Endodermal cell (in vitro differentiated cells): ENCODE data around the gene TTLL11. TPM values are rescaled to one million over a fixed set of nuclear protein-coding genes. Genes with fewer than 3 reads are reported as not detected.
A peak's percentile ranks its signal among the peaks of the same experiment; 100 is the strongest.

ENCODE experiments used
- DNase-seq: peaks from one replicate; pipeline ENCODE4 v3.0.0-alpha.2; 2017
- H3K27ac ChIP-seq: 2 replicates; pipeline ENCODE4 v1.5.1; 2013; ENCODE audit warnings: mild to moderate bottlenecking, low read depth, low read length, moderate library complexity
- H3K27me3 ChIP-seq: 2 replicates; pipeline ENCODE4 v1.6.1; 2013; ENCODE audit warnings: mild to moderate bottlenecking, low read length, moderate library complexity; ENCODE audit not compliant: insufficient read depth, control insufficient read depth, poor library complexity, severe bottlenecking
- H3K36me3 ChIP-seq: 2 replicates; pipeline ENCODE4 v1.7.0; 2013; ENCODE audit warnings: mild to moderate bottlenecking, low read length, moderate library complexity; ENCODE audit not compliant: control insufficient read depth, insufficient read depth
- H3K4me1 ChIP-seq: one replicate; pipeline ENCODE4 v1.7.0; 2013; ENCODE audit warnings: low read length; ENCODE audit not compliant: control insufficient read depth, insufficient read depth
- H3K4me3 ChIP-seq: 2 replicates; pipeline ENCODE4 v1.5.1; 2013; ENCODE audit warnings: mild to moderate bottlenecking, low read length, moderate library complexity
- H3K9ac ChIP-seq: 2 replicates; pipeline ENCODE4 v1.6.1; 2013; ENCODE audit warnings: mild to moderate bottlenecking, low read length, moderate library complexity; ENCODE audit not compliant: poor library complexity, severe bottlenecking; ENCODE audit errors: extremely low read depth
- H3K9me3 ChIP-seq: 2 replicates; pipeline ENCODE4 v1.6.1; 2013; ENCODE audit warnings: mild to moderate bottlenecking, low read length, moderate library complexity; ENCODE audit not compliant: control insufficient read depth
- H3K27ac Mint-ChIP-seq: 2 replicates; pipeline ENCODE4 v1.8.0; 2020; ENCODE audit warnings: mixed read lengths
- H3K27me3 Mint-ChIP-seq: 2 replicates; pipeline ENCODE4 v1.8.0; 2021; ENCODE audit warnings: mild to moderate bottlenecking, mixed read lengths; ENCODE audit not compliant: insufficient read depth
- H3K36me3 Mint-ChIP-seq: 2 replicates; pipeline ENCODE4 v1.8.0; 2020; ENCODE audit warnings: low read depth, mixed read lengths
- H3K4me1 Mint-ChIP-seq: 2 replicates; pipeline ENCODE4 v1.8.0; 2020; ENCODE audit warnings: mixed read lengths
- H3K4me3 Mint-ChIP-seq: 2 replicates; pipeline ENCODE4 v1.8.0; 2020; ENCODE audit warnings: mild to moderate bottlenecking, moderate library complexity, mixed read lengths
- H3K9me3 Mint-ChIP-seq: 2 replicates; pipeline ENCODE4 v1.8.0; 2020; ENCODE audit warnings: mild to moderate bottlenecking, mixed read lengths
- WGBS, 2 experiments: methylation state at CpG; one replicate each; pipeline versions ENCODE4 v1.1.5 to v1.1.7; 2013; ENCODE audit warnings: missing lambda C conversion rate in 2 of 2, mixed read lengths in 1 of 2; ENCODE audit not compliant: insufficient coverage in 1 of 2, insufficient read length in 1 of 2; 5-methylcytosine and 5-hydroxymethylcytosine counted together
- total RNA-seq, 2 donors: library from RNA; stranded (reverse); fragmentation: NEBNext Ultra II Directional in 1 of 2; extraction: Animal tissue kit (Norgen Biotek cat#: 25700) in 1 of 2; gene quantifications; 2 replicates in 1 of 2; 3 replicates in 1 of 2; pipeline ENCODE4 v1.2.1, GENCODE V29; 2021
- TF ChIP-seq, protein P1 (sequence below): fragments of 200-600 bp; sonication (generic); conservative IDR thresholded peaks from 2 replicates; pipeline ENCODE4 v1.5.0; 2021; ENCODE audit warnings: antibody characterized with exemption, mild to moderate bottlenecking

TTLL11 gene
- total RNA-seq, 2 donors from 2014 or later, result 0.68 TPM; not detected in 1

DNA sequence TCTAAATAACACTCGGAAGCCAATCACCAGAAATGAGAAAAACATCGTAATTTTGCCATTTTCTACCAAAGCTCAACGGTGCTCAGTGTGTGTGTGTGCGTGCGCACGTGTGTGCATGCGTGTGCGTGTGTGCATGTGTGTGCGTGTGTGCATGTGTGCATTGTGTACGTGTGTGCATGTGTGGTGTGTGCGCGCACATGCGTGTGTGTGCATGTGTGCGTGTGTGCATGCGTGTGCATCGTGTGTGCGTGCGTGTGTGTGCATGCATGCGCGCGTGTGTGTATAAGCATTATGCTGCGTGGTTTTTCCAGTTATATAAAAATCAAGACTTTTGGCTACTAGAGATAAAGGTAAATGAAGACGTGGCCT, 276.7 kb downstream of the TTLL11 start:
- Mint-ChIP-seq H3K4me3 (no peak overlapping the region), H3K27me3 (peaks cover 63% of the 10 kb centered on the region), H3K4me1 (peaks cover 26% of the 10 kb centered on the region), H3K36me3 (no peaks in the 10 kb centered on the region), H3K9me3 (no peaks in the 10 kb centered on the region), H3K27ac (no peak overlapping the region)
- H3K36me3 ChIP-seq, result no peaks in the 10 kb centered on the region
- peaks cover 83% of the 10 kb centered on the region for H3K27me3 ChIP-seq
- WGBS, 2 experiments, result 88 to 98% methylated on average over 8 to 23 of the region's 23 CpGs
- no peaks in the 10 kb centered on the region for H3K9me3 ChIP-seq
- DNase-seq, result no peak
- no peak overlapping the region for H3K27ac ChIP-seq
- no peak overlapping the region for H3K9ac ChIP-seq
- H3K4me1 ChIP-seq, result peaks cover 3% of the 10 kb centered on the region
- TF ChIP-seq, protein P1, sequence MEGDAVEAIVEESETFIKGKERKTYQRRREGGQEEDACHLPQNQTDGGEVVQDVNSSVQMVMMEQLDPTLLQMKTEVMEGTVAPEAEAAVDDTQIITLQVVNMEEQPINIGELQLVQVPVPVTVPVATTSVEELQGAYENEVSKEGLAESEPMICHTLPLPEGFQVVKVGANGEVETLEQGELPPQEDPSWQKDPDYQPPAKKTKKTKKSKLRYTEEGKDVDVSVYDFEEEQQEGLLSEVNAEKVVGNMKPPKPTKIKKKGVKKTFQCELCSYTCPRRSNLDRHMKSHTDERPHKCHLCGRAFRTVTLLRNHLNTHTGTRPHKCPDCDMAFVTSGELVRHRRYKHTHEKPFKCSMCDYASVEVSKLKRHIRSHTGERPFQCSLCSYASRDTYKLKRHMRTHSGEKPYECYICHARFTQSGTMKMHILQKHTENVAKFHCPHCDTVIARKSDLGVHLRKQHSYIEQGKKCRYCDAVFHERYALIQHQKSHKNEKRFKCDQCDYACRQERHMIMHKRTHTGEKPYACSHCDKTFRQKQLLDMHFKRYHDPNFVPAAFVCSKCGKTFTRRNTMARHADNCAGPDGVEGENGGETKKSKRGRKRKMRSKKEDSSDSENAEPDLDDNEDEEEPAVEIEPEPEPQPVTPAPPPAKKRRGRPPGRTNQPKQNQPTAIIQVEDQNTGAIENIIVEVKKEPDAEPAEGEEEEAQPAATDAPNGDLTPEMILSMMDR, result no peak
- no peak overlapping the region for H3K4me3 ChIP-seq

GRCh38 chr9:121815546-121816448, 277.3 kb downstream of the TTLL11 start:
- peaks cover 26% of the 10 kb centered on the region for H3K4me1 Mint-ChIP-seq
- no peak overlapping the region for H3K27ac Mint-ChIP-seq
- H3K36me3 Mint-ChIP-seq, result no peaks in the 10 kb centered on the region
- Histone ChIP-seq H3K27ac (no peak overlapping the region), H3K9me3 (no peaks in the 10 kb centered on the region), H3K27me3 (peaks cover 76% of the 10 kb centered on the region), H3K36me3 (no peaks in the 10 kb centered on the region), H3K4me1 (peaks cover 3% of the 10 kb centered on the region), H3K4me3 (no peak overlapping the region), H3K9ac (no peak overlapping the region)
- H3K9me3 Mint-ChIP-seq, result no peaks in the 10 kb centered on the region
- DNase-seq, result peak; percentile 45
- TF ChIP-seq, protein P1, result no peak
- 91 to 92% methylated on average over 25 to 31 of the region's 31 CpGs for WGBS, 2 experiments
- H3K4me3 Mint-ChIP-seq, result no peak overlapping the region
- peaks cover 57% of the 10 kb centered on the region for H3K27me3 Mint-ChIP-seq

- H3K4me1 ChIP-seq, result peaks cover 3% of the 10 kb centered on the region
- peak; percentile 44 for DNase-seq
- no peak overlapping the region for H3K27ac Mint-ChIP-seq
- 80 to 82% methylated on average over 3 to 6 of the region's 6 CpGs for WGBS, 2 experiments
- no peaks in the 10 kb centered on the region for H3K9me3 ChIP-seq
- peaks cover 26% of the 10 kb centered on the region for H3K4me1 Mint-ChIP-seq
- H3K9me3 Mint-ChIP-seq, result no peaks in the 10 kb centered on the region
- H3K4me3 Mint-ChIP-seq, result no peak overlapping the region
- H3K27me3 Mint-ChIP-seq, result peaks cover 55% of the 10 kb centered on the region
- no peaks in the 10 kb centered on the region for H3K36me3 ChIP-seq
- no peak overlapping the region for H3K9ac ChIP-seq
- H3K27me3 ChIP-seq, result peaks cover 69% of the 10 kb centered on the region
- TF ChIP-seq, protein P1, result no peak
- H3K36me3 Mint-ChIP-seq, result no peaks in the 10 kb centered on the region
- H3K27ac ChIP-seq, result no peak overlapping the region
- no peak overlapping the region for H3K4me3 ChIP-seq
Observed at GRCh38 chr9:121815084-121815483, 278.0 kb downstream of the TTLL11 start.
